ENCODE data around the gene OSBPL7.

Gene OSBPL7, protein sequence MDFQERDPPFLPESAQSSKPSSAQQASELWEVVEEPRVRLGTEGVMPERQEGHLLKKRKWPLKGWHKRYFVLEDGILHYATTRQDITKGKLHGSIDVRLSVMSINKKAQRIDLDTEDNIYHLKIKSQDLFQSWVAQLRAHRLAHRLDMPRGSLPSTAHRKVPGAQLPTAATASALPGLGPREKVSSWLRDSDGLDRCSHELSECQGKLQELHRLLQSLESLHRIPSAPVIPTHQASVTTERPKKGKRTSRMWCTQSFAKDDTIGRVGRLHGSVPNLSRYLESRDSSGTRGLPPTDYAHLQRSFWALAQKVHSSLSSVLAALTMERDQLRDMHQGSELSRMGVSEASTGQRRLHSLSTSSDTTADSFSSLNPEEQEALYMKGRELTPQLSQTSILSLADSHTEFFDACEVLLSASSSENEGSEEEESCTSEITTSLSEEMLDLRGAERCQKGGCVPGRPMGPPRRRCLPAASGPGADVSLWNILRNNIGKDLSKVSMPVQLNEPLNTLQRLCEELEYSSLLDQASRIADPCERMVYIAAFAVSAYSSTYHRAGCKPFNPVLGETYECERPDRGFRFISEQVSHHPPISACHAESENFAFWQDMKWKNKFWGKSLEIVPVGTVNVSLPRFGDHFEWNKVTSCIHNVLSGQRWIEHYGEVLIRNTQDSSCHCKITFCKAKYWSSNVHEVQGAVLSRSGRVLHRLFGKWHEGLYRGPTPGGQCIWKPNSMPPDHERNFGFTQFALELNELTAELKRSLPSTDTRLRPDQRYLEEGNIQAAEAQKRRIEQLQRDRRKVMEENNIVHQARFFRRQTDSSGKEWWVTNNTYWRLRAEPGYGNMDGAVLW
- 0.29 to 11.3 (median 6.4) reads per million in 17 experiments for total RNA-seq

DNA sequence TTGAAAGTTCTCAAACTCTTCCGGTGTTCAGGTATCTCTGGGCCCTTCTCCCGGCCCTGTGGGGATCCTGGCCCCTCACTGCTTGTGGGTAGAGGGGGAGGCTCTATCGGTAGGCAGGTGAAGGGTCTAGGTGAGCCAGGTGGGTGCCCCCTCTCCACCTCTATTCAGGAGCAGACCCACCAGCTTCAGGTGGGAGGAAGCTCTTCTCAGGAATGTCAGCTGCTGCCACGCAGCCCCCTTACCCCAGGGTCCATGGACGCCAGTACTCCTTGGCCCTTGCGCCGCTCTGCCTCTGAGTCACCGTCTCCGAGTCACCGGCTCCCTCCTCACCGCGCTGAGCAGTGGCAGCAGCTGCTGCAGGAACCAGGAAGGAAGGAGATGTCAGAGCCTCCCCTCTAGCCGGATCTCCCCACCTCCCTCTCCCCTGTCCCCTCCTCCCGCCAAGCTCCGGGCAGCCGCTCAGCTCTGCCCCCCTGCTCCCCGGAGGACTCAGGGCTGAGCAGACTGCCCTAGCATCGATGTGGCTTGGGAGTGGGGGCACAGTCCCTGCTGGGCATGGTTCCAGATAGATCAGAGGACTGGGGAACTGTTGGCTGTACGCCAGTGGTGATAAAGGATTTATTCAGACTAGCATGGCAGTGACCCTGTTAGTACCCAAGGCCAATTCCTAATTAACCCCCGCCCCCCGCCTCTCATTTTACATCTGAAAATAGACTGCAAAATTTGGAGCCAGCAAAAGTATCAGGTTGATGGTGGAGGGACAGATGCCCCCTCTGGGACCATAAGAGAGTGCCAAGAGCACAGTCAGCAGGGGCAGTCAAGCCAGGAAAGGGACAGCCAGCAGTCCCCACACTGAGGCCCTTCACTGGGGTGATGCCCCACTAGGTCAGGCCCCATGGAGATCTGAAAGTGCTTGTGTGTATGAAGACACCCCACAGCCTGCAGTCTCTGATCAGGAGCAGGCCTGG, at the start of gene OSBPL7:
Gene OSBPL7, minus strand, starts transcription at position 371 of the 968 bp plus-strand sequence. CDS start 1,516 bp downstream, outside the sequence.
- DNase-seq, result peak; percentile 74 to 87 (median 84)

DNA sequence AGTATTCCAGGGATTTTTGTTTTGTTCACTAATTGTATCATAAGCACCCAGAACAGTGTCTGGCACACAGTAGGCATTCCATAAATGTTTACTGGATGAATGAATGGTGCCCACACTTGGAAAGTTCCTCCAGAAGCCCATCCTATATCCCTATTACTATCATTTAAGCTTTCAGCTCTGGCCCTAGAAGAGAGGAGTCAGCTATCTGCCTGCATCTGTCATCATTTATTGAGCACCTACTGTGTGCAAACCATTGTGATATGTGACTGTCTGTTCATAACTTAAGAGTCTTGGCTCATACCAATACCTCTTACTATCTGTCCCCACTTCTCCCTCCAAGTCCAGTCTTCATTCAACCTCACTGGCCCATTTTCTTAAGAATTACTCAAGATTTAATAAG, 49.5 kb upstream of the OSBPL7 start:
- no peak for DNase-seq

GRCh38 chr17:47870056-47870455, 48.5 kb upstream of the OSBPL7 start:
- no peak for DNase-seq

DNA sequence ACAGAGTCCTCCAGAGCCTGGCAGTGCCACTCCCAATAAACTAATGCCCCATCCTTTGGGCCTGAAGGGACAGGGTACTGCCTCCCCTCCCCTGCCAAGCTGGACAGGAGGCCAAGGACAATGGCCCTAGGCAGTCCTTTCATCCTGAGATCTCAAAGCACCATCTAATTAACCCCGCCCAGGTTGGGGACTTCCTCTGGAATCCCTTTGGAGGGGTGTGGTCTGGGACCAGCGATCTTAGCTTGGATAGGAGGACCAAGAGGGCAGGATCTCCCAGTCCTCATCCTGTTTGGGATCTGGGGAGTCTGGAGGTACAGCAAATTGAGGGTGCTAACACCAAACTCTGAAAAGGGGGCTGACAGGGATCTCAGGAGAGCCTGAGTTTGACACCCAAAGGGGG, 47.5 kb upstream of the OSBPL7 start:
- DNase-seq, result no peak

GRCh38 chr17:47867813-47868533, 46.4 kb upstream of the OSBPL7 start:
- DNase-seq, result no peak

- DNase-seq, result no peak
Measured at GRCh38 chr17:47866941-47867340, 45.3 kb upstream of the OSBPL7 start.

- no peak for DNase-seq
Measured at GRCh38 chr17:47864791-47865216, 43.2 kb upstream of the OSBPL7 start.

- peak in 2 of 4 experiments; percentile 30 to 45 for DNase-seq
Measured at GRCh38 chr17:47862621-47863440, 41.2 kb upstream of the OSBPL7 start.

DNA sequence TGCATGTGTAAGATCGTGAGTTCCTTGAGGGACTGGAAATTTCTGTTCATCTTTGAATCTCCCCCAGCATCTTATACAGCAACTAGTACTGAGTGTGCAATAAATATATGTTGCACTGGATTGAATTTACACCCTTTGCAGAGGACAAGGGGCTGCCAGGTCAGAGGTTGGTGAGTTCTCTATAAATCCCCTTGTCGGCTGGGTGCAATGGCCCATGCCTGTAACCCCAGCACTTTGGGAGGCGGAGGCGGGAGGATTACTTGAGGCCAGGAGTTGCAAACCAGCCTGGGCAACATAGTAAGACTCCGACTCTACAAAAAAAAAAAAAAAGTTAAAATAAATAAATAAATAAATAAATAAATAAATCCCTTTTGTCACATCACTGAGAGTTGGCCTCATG, 38.8 kb upstream of the OSBPL7 start:
- no peak for DNase-seq

GRCh38 chr17:47857551-47858455, 36.2 kb upstream of the OSBPL7 start:
- peak; percentile 40 to 71 (median 62) for DNase-seq

- DNase-seq, result no peak
Measured at GRCh38 chr17:47856830-47857229, 35.2 kb upstream of the OSBPL7 start.

DNA sequence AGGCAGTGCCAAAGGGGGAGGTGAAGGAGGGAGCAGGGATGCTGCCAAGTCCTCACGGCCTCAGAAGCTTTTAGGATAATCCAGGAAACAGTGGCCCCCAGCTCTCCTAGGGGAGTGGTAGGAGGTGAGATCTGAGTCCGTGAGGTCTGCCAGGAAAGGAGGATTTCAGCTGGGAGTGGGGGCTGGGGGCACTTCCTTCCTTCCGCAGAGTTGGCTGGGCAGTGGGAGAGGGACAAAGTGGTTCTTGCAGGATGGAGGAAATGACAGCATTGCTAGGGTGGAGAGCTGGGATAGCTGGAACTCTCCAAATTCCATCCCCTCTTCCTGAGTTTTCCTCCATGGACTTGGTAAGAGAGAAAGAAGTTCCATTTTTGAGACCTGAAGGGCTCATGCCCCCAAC, 34.1 kb upstream of the OSBPL7 start:
- DNase-seq, result no peak

DNA sequence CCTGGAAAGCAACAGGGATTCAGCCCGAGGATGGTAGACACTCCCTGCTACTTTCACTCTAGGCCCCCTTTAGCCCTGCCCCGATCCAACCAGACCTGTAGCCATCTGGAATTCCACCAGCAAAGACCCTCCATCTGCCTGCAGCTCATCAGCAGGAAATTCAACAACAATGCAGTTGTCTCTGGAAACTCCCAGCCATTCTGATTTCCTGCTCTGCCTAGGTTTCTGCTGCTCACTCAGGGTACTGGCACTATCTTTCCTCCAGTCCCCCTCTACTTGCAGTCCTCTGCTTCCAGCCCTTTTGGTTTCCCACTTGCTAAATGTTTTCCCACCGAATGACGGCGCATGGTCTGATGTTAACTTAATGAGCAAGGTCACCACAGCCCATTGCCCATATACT, 32.0 kb upstream of the OSBPL7 start:
- DNase-seq, result no peak

- peak; percentile 55 to 80 (median 70) for DNase-seq
Measured at GRCh38 chr17:47852113-47852949, 30.7 kb upstream of the OSBPL7 start.

DNA sequence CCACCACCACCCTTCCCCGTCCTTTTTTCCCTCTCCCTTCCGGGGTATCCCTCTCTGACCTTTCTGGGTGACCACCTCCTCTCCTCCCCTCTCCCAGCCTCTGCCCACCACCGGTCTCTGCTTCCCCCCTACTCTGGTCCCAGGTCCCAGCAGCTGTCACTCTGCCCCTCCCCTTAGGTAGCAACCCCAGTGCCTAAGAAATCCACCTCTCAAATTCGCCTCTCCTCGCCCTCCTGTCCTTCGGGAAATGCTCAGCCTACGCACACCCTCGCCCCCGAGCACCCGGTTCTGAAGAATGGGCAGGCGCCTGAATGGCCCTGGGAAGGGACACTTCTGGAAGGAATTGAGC, 30.1 kb upstream of the OSBPL7 start:
- DNase-seq, result no peak

DNA sequence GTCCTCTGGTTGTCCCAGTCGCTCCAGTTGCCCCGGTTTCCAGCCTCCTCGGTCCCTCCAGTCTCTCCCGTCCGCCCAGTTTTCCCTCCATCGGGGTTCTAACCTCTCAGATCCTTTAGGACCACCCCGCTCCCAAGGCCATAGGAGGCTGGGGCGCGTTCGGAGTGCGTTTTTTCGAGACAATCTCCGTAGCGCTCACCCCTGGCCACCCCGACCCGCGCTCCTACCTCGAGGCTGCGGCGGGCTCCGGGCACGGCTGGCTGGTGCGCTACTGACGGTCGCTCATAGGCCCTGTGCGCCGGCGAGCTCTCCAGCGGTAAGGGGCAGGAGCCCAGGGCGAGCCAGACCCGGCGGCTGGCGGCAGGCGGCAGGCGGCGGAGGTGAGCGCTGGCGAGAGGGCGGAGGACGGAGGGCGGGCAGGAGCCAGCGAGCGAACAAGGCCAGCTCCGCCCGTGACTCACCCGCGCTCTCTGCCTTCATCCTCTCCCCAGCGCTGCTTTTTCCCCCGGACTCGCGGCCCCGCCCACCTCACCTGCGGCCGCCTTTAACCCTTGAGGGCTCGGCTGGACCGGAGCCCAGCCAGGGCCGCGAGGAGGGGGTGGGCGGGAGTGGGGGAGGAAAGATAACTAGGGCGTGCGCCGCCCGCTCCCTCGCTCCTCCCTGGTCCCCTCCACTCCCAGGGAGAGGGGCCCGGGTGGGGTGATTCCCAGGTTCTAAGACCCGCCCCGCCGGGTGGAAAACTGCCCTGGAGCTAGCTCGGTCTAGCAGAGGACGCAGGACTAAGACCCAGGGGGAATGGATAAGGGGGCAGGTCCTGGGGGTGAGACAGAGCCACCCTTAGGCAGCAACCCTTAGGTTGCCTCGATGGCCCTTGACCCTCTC, 29.3 kb upstream of the OSBPL7 start, which contains the start of gene SP6:
Gene SP6, minus strand, starts transcription at position 472 of the 882 bp plus-strand sequence. CDS start 2,734 bp downstream, outside the sequence.
- peak in 3 of 4 experiments; percentile 26 to 64 (median 46) for DNase-seq

GRCh38 chr17:47850373-47850691, 28.7 kb upstream of the OSBPL7 start:
- DNase-seq, result no peak

DNA sequence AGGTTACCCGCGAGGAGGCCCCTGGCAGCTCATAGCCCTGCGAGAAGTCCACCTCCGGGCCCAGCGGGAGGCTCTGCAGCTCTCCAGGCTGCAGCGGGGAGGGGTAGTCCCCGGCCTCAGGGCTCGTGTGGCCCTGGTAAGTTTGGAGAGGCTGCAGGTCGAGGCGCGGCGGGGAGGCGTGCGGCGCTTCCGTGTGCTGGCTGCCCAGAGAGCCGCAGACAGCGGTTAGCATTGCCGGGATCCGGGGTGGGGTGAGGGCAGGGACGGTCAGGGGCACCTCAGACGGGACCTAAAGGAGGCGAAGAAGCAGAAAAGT, 26.6 kb upstream of the OSBPL7 start:
- no peak for DNase-seq

Measured in suppressor macrophage (primary cell).